ENCODE measurements around the gene PCSK1. TPM values are rescaled to one million over a fixed set of nuclear protein-coding genes. Genes with fewer than 3 reads are reported as not detected.

Gene PCSK1
- polyA plus RNA-seq, 1 donor (not counting 4 experiments of a cell fraction or from before 2014, with no cell fraction given), result 0.03 TPM

- TF ChIP-seq CTCF (optimal IDR thresholded peaks at IDR 0.05 in 1 of 3, IDR thresholded peaks at IDR 0.05 in 1 of 3, conservative IDR thresholded peaks at IDR 0.05 in 1 of 3; ENCODE audit: extremely low read depth in 1 of 3, insufficient read depth in 2 of 3, low read length in 3 of 3) (no peak), EZH2 (IDR thresholded peaks at IDR 0.05; ENCODE audit: low read length) (no peak)
- Histone ChIP-seq H3K27ac (ENCODE audit: control insufficient read depth, insufficient read depth, low read length) (no peak overlapping the region), H3K9me1 (ENCODE audit: control insufficient read depth, extremely low read depth, insufficient read depth, low read length) (no peaks in the 10 kb centered on the region)
Observed at GRCh38 chr5:96353220-96353619, 79.8 kb downstream of the PCSK1 start.

GRCh38 chr5:96350678-96351077 is 82.4 kb downstream of the PCSK1 start:
- Histone ChIP-seq H3K4me1 (ENCODE audit: control insufficient read depth, extremely low read depth, insufficient read depth, low read length) (no peaks in the 10 kb centered on the region), H2AFZ (ENCODE audit: control insufficient read depth, low read length) (no peak overlapping the region), H3K9me1 (ENCODE audit: control insufficient read depth, extremely low read depth, insufficient read depth, low read length) (no peaks in the 10 kb centered on the region), H3K27ac (ENCODE audit: control insufficient read depth, insufficient read depth, low read length) (no peak overlapping the region), H3K36me3 (ENCODE audit: control insufficient read depth in 2 of 2, extremely low read depth in 1 of 2, insufficient read depth in 2 of 2, low read length in 2 of 2) (no peaks in the 10 kb centered on the region), H3K27me3 (ENCODE audit: control insufficient read depth, extremely low read depth, insufficient read depth, low read length) (no peaks in the 10 kb centered on the region), H3K9ac (ENCODE audit: control insufficient read depth, extremely low read depth, insufficient read depth, low read length) (no peak overlapping the region), H4K20me1 (ENCODE audit: control insufficient read depth, extremely low read depth, insufficient read depth, low read length) (no peaks in the 10 kb centered on the region), H3K4me3 (ENCODE audit: control insufficient read depth in 2 of 3, extremely low read depth in 1 of 3, insufficient read depth in 2 of 3, low read depth in 1 of 3, low read length in 3 of 3) (no peak overlapping the region), H3K9me3 (ENCODE audit: control insufficient read depth, low read depth, low read length) (no peaks in the 10 kb centered on the region), H3K79me2 (ENCODE audit: control insufficient read depth, insufficient read depth, low read length) (no peaks in the 10 kb centered on the region), H3K4me2 (ENCODE audit: control insufficient read depth, extremely low read depth, insufficient read depth, low read depth, low read length) (no peak overlapping the region)
- no peak for FAIRE-seq
- dilution Hi-C loops (cut with MboI; ENCODE audit: extremely low pct_ligation_motif_present, low sequenced_read_pairs), result no loop called here
- TF ChIP-seq CTCF (optimal IDR thresholded peaks at IDR 0.05 in 1 of 3, IDR thresholded peaks at IDR 0.05 in 1 of 3, conservative IDR thresholded peaks at IDR 0.05 in 1 of 3; ENCODE audit: extremely low read depth in 1 of 3, insufficient read depth in 2 of 3, low read length in 3 of 3) (no peak), EZH2 (IDR thresholded peaks at IDR 0.05; ENCODE audit: low read length) (no peak)
- no peak for DNase-seq (ENCODE audit: low read depth, low spot score)

More at GRCh38 chr5:96353220-96353619, 79.8 kb downstream of the PCSK1 start:
- dilution Hi-C loops (cut with MboI; ENCODE audit: extremely low pct_ligation_motif_present, low sequenced_read_pairs), result no loop called here
- Histone ChIP-seq H2AFZ (ENCODE audit: control insufficient read depth, low read length) (no peak overlapping the region), H3K36me3 (ENCODE audit: control insufficient read depth in 2 of 2, extremely low read depth in 1 of 2, insufficient read depth in 2 of 2, low read length in 2 of 2) (no peaks in the 10 kb centered on the region), H3K4me1 (ENCODE audit: control insufficient read depth, extremely low read depth, insufficient read depth, low read length) (no peaks in the 10 kb centered on the region), H3K79me2 (ENCODE audit: control insufficient read depth, insufficient read depth, low read length) (no peaks in the 10 kb centered on the region), H3K9ac (ENCODE audit: control insufficient read depth, extremely low read depth, insufficient read depth, low read length) (no peak overlapping the region), H4K20me1 (ENCODE audit: control insufficient read depth, extremely low read depth, insufficient read depth, low read length) (no peaks in the 10 kb centered on the region), H3K4me2 (ENCODE audit: control insufficient read depth, extremely low read depth, insufficient read depth, low read depth, low read length) (no peak overlapping the region), H3K4me3 (ENCODE audit: control insufficient read depth in 2 of 3, extremely low read depth in 1 of 3, insufficient read depth in 2 of 3, low read depth in 1 of 3, low read length in 3 of 3) (no peak overlapping the region), H3K27me3 (ENCODE audit: control insufficient read depth, extremely low read depth, insufficient read depth, low read length) (no peaks in the 10 kb centered on the region), H3K9me3 (ENCODE audit: control insufficient read depth, low read depth, low read length) (no peaks in the 10 kb centered on the region)
- FAIRE-seq (no peak), DNase-seq (ENCODE audit: low read depth, low spot score) (no peak)
